ENCODE results near the gene STAC3. TPM values are rescaled to one million over a fixed set of nuclear protein-coding genes. Genes with fewer than 3 reads are reported as not detected.

Gene STAC3
- total and polyA plus RNA-seq, 2 experiments from 2014 or later, result 0.48 to 3.0 TPM

- H3K4me3 ChIP-seq, result no peak overlapping the region
- TF ChIP-seq STAT1 (IDR thresholded peaks at IDR 0.05; ENCODE audit: unreplicated experiment) (no peak), CREB1 (CRISPR knock-in tag; IDR thresholded peaks at IDR 0.05; ENCODE audit: low read depth) (no peak), CTCF (conservative IDR thresholded peaks at IDR 0.05; ENCODE audit: low read depth in 2 of 2) (peak in 1 of 2 experiments; percentile 13; a peak in 1 of 4 replicates)
- H3K9me2 ChIP-seq (ENCODE audit: insufficient read depth), result no peaks in the 10 kb centered on the region
- H4K20me1 ChIP-seq (replicated peaks; ENCODE audit: insufficient read depth), result 0 out of 2 replicates have a peak, but pooled peaks cover 7% of the 10 kb centered on the region
- Mint-ChIP-seq H3K4me1 (peaks cover 28% of the 10 kb centered on the region), H3K27ac (no peak overlapping the region), H3K36me3 (ENCODE audit: low read depth) (peaks cover 44% of the 10 kb centered on the region), H3K9me3 (no peaks in the 10 kb centered on the region; the same call in 1 of the 3 replicates), H3K4me3 (no peak overlapping the region), H3K27me3 (ENCODE audit: insufficient read depth, low read depth, poor library complexity) (peaks cover 43% of the 10 kb centered on the region)
- 0 out of 2 replicates have a peak, but pooled peaks cover 21% of the 10 kb centered on the region for H3F3A ChIP-seq (replicated peaks; ENCODE audit: low read depth)
- no peaks in the 10 kb centered on the region for H3K36me3 ChIP-seq (ENCODE audit: insufficient read depth)
- no peak overlapping the region for H2AFZ ChIP-seq
- ATAC-seq, result no peak
- DNase-seq (ENCODE audit: low spot score), result no peak
- H3K27me3 ChIP-seq (ENCODE audit: insufficient read depth), result peaks cover 35% of the 10 kb centered on the region
- peaks cover 26% of the 10 kb centered on the region for H3K4me1 ChIP-seq (ENCODE audit: insufficient read depth)
- H3K4me2 ChIP-seq, result no peak overlapping the region
- H3K27ac ChIP-seq (ENCODE audit: low read depth), result no peak overlapping the region; the same call in 1 of the 2 replicates
- no peaks in the 10 kb centered on the region for H3K79me2 ChIP-seq (replicated peaks; ENCODE audit: insufficient read depth)
Measured at GRCh38 chr12:57211791-57212700, 38.9 kb downstream of the STAC3 start.

DNA sequence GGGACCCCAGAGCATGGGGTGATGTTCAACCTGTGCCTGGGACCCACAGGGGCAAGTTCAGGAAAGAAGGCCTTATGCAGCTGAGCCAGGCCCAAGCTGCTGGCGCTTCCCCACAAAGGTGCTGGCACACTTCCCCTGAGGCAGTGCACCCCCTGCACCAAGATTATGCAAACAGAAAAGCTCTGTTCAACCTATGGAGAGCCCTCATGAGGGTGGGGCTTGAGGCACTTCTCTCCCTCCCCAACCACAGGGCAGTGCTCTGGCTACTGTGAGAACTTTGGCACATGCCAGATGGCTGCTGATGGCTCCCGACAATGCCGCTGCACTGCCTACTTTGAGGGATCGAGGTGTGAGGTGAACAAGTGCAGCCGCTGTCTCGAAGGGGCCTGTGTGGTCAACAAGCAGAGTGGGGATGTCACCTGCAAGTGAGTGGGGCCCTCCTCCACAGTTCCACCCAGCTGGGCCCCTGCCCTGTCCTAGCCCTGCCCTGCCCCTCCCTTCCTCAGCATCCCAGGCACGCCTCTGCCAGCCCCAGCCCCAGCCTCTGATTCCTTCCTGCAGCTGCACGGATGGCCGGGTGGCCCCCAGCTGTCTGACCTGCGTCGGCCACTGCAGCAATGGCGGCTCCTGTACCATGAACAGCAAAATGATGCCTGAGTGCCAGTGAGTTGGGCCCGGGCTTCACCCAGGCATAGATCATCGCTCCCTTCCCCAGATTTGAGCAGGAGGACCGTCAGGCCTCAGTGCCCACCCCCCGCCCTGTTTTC lies 39.9 kb downstream of the STAC3 start:
- Mint-ChIP-seq H3K36me3 (ENCODE audit: low read depth) (peaks cover 50% of the 10 kb centered on the region), H3K27me3 (ENCODE audit: insufficient read depth, low read depth, poor library complexity) (peaks cover 39% of the 10 kb centered on the region), H3K9me3 (no peaks in the 10 kb centered on the region; the same call in 1 of the 3 replicates), H3K4me3 (no peak overlapping the region), H3K4me1 (peaks cover 28% of the 10 kb centered on the region), H3K27ac (no peak overlapping the region)
- H3K27ac ChIP-seq (ENCODE audit: low read depth), result no peak overlapping the region
- no peak for ATAC-seq
- H3K36me3 ChIP-seq (ENCODE audit: insufficient read depth), result no peaks in the 10 kb centered on the region
- H4K20me1 ChIP-seq (replicated peaks; ENCODE audit: insufficient read depth), result 0 out of 2 replicates have a peak, but pooled peaks cover 7% of the 10 kb centered on the region
- no peak overlapping the region for H3K4me2 ChIP-seq
- no peak overlapping the region for H3K4me3 ChIP-seq
- no peaks in the 10 kb centered on the region for H3K9me2 ChIP-seq (ENCODE audit: insufficient read depth)
- DNase-seq (ENCODE audit: low spot score), result no peak
- H3F3A ChIP-seq (replicated peaks; ENCODE audit: low read depth), result 0 out of 2 replicates have a peak, but pooled peaks cover 21% of the 10 kb centered on the region
- H3K79me2 ChIP-seq (replicated peaks; ENCODE audit: insufficient read depth), result no peaks in the 10 kb centered on the region
- H2AFZ ChIP-seq, result no peak overlapping the region
- peaks cover 26% of the 10 kb centered on the region for H3K4me1 ChIP-seq (ENCODE audit: insufficient read depth)
- H3K27me3 ChIP-seq (ENCODE audit: insufficient read depth), result peaks cover 27% of the 10 kb centered on the region
- no peak for TF ChIP-seq CTCF (conservative IDR thresholded peaks at IDR 0.05; ENCODE audit: low read depth in 2 of 2)
- TF ChIP-seq, protein P1, sequence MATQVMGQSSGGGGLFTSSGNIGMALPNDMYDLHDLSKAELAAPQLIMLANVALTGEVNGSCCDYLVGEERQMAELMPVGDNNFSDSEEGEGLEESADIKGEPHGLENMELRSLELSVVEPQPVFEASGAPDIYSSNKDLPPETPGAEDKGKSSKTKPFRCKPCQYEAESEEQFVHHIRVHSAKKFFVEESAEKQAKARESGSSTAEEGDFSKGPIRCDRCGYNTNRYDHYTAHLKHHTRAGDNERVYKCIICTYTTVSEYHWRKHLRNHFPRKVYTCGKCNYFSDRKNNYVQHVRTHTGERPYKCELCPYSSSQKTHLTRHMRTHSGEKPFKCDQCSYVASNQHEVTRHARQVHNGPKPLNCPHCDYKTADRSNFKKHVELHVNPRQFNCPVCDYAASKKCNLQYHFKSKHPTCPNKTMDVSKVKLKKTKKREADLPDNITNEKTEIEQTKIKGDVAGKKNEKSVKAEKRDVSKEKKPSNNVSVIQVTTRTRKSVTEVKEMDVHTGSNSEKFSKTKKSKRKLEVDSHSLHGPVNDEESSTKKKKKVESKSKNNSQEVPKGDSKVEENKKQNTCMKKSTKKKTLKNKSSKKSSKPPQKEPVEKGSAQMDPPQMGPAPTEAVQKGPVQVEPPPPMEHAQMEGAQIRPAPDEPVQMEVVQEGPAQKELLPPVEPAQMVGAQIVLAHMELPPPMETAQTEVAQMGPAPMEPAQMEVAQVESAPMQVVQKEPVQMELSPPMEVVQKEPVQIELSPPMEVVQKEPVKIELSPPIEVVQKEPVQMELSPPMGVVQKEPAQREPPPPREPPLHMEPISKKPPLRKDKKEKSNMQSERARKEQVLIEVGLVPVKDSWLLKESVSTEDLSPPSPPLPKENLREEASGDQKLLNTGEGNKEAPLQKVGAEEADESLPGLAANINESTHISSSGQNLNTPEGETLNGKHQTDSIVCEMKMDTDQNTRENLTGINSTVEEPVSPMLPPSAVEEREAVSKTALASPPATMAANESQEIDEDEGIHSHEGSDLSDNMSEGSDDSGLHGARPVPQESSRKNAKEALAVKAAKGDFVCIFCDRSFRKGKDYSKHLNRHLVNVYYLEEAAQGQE (IDR thresholded peaks at IDR 0.05; ENCODE audit: unreplicated experiment), result no peak
- TF ChIP-seq, protein P2, sequence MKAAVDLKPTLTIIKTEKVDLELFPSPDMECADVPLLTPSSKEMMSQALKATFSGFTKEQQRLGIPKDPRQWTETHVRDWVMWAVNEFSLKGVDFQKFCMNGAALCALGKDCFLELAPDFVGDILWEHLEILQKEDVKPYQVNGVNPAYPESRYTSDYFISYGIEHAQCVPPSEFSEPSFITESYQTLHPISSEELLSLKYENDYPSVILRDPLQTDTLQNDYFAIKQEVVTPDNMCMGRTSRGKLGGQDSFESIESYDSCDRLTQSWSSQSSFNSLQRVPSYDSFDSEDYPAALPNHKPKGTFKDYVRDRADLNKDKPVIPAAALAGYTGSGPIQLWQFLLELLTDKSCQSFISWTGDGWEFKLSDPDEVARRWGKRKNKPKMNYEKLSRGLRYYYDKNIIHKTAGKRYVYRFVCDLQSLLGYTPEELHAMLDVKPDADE (IDR thresholded peaks at IDR 0.05), result no peak

Data from GM23338 (cell line).